Neuronal stem cell (in vitro differentiated cells): ENCODE measurements around the gene KIF16B.

ENCODE experiments used
- DNase-seq: peaks from one replicate; pipeline ENCODE4 v3.0.0-alpha.2; 2013; ENCODE audit warnings: low spot score
- H2AFZ ChIP-seq: one replicate; pipeline ENCODE4 v1.6.1; 2013; ENCODE audit warnings: mild to moderate bottlenecking, low read length, inconsistent platforms
- H2AK5ac ChIP-seq: 2 replicates; pipeline ENCODE4 v1.6.1; 2013; ENCODE audit warnings: low read depth, mild to moderate bottlenecking, inconsistent platforms, low read length, moderate library complexity, mixed read lengths
- H2BK120ac ChIP-seq: 2 replicates; pipeline ENCODE4 v1.6.1; 2013; ENCODE audit warnings: low read depth, mild to moderate bottlenecking, inconsistent platforms, low read length, moderate library complexity, mixed read lengths
- H2BK12ac ChIP-seq: one replicate; pipeline ENCODE4 v1.6.1; 2013; ENCODE audit warnings: low read length, inconsistent platforms
- H2BK15ac ChIP-seq: 2 replicates; pipeline ENCODE4 v1.6.1; 2013; ENCODE audit warnings: mild to moderate bottlenecking, low read length, inconsistent platforms, mixed read lengths
- H2BK5ac ChIP-seq: one replicate; pipeline ENCODE4 v1.6.1; 2013; ENCODE audit warnings: inconsistent platforms, mild to moderate bottlenecking, low read length, moderate library complexity
- H3K14ac ChIP-seq: one replicate; pipeline ENCODE4 v1.6.1; 2013; ENCODE audit warnings: low read length, inconsistent platforms
- H3K18ac ChIP-seq: 2 replicates; pipeline ENCODE4 v1.6.1; 2013; ENCODE audit warnings: low read length, inconsistent platforms
- H3K23ac ChIP-seq: 2 replicates; pipeline ENCODE4 v1.6.1; 2013; ENCODE audit warnings: low read depth, mild to moderate bottlenecking, mixed read lengths, low read length, inconsistent platforms; ENCODE audit not compliant: poor library complexity
- H3K27ac ChIP-seq: replicated peaks from 3 replicates; pipeline ENCODE4 v1.5.1; 2013; ENCODE audit warnings: low read length, inconsistent platforms
- H3K27me3 ChIP-seq, 3 experiments: 2 replicates each; pipeline ENCODE4 v1.6.1; 2013; ENCODE audit warnings: low read length in 3 of 3, mild to moderate bottlenecking in 2 of 3, inconsistent platforms in 1 of 3, low read depth in 1 of 3, mixed read lengths in 1 of 3, moderate library complexity in 1 of 3; ENCODE audit not compliant: control insufficient read depth in 3 of 3, insufficient read depth in 3 of 3
- H3K36me3 ChIP-seq, 2 donors: replicated peaks in 1 of 2; 2 replicates each; pipeline ENCODE4 v1.6.1; 2013; ENCODE audit warnings: low read length in 2 of 2; ENCODE audit not compliant: control insufficient read depth in 2 of 2, insufficient read depth in 2 of 2
- H3K4ac ChIP-seq: 2 replicates; pipeline ENCODE4 v1.6.1; 2013; ENCODE audit warnings: inconsistent platforms, mild to moderate bottlenecking, low read length, moderate library complexity
- H3K4me1 ChIP-seq, 2 donors: 1 replicate in 1 of 2; 2 replicates in 1 of 2; pipeline ENCODE4 v1.6.1; 2013; ENCODE audit warnings: low read length in 2 of 2, low read depth in 1 of 2; ENCODE audit not compliant: control insufficient read depth in 2 of 2, insufficient read depth in 1 of 2
- H3K4me2 ChIP-seq: one replicate; pipeline ENCODE4 v1.6.1; 2013; ENCODE audit warnings: mild to moderate bottlenecking, low read length, inconsistent platforms; ENCODE audit not compliant: insufficient read depth, poor library complexity, severe bottlenecking
- H3K4me3 ChIP-seq, 2 donors: 2 replicates each; pipeline ENCODE4 v1.5.1; 2013; ENCODE audit warnings: low read length in 2 of 2, mild to moderate bottlenecking in 2 of 2, inconsistent platforms in 1 of 2, moderate library complexity in 1 of 2
- H3K79me1 ChIP-seq: one replicate; pipeline ENCODE4 v1.6.1; 2013; ENCODE audit warnings: low read depth, mild to moderate bottlenecking, inconsistent platforms, low read length, moderate library complexity
- H3K9ac ChIP-seq: one replicate; pipeline ENCODE4 v1.6.1; 2013; ENCODE audit warnings: mild to moderate bottlenecking, low read depth, low read length, inconsistent platforms; ENCODE audit not compliant: poor library complexity
- H3K9me3 ChIP-seq, 2 donors: replicated peaks in 1 of 2; 2 replicates each; pipeline versions ENCODE3 to v1.6.1; 2013; ENCODE audit warnings: low read length in 2 of 2, mild to moderate bottlenecking in 2 of 2, inconsistent platforms in 1 of 2, low read depth in 1 of 2, mixed read lengths in 1 of 2, moderate library complexity in 1 of 2; ENCODE audit not compliant: control insufficient read depth in 2 of 2, insufficient read depth in 1 of 2
- H4K8ac ChIP-seq: one replicate; pipeline ENCODE4 v1.6.1; 2013; ENCODE audit warnings: low read depth, mild to moderate bottlenecking, inconsistent platforms, low read length, moderate library complexity
- H4K91ac ChIP-seq: one replicate; pipeline ENCODE4 v1.6.1; 2013; ENCODE audit warnings: low read length, low read depth, mild to moderate bottlenecking, inconsistent platforms; ENCODE audit not compliant: poor library complexity
- WGBS, 2 donors: extraction: QIAGEN DNeasy Blood & Tissue Kit; methylation state at CpG; one replicate each; pipeline ENCODE4 v1.1.7; 2013; ENCODE audit warnings: missing lambda C conversion rate in 2 of 2, mixed read lengths in 1 of 2; ENCODE audit not compliant: insufficient read length in 2 of 2, insufficient replicate concordance in 1 of 2; ENCODE audit errors: extremely low coverage in 2 of 2; 5-methylcytosine and 5-hydroxymethylcytosine counted together

Gene KIF16B

DNA sequence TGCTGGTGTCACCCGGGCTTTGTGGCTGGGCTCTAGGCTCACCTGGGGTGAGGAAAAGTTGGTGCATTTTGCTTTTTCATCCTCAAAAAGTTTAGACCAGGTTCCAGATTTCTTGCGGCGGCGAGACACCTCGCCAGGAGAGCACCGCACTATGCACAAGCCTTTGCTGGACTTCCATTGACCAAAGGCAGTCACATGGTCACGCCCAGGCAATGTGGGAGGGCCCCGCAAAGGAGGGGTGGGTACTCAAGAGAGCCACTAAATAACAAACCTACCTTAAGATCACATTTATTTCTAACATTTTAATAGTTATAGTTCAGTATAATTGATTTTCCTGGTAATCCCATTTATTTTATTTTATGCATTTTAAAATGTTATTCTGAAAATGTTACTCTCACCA, 3.0 kb upstream of the KIF16B start:
- H3K4me3 ChIP-seq: no peak overlapping the region
- H3K18ac ChIP-seq: no peak overlapping the region

GRCh38 chr20:16575390-16576140, 2.3 kb upstream of the KIF16B start:
- H4K8ac ChIP-seq: no peak overlapping the region
- no peak overlapping the region for H3K23ac ChIP-seq
- no peak for DNase-seq
- no peak overlapping the region for H2AK5ac ChIP-seq
- H2AFZ ChIP-seq: peak overlapping the region; percentile 95
- H3K36me3 ChIP-seq: no peaks in the 10 kb centered on the region
- no peak overlapping the region for H2BK5ac ChIP-seq
- no CpG with 5 or more reads among the region's 18 CpGs for WGBS, 2 donors
- H2BK12ac ChIP-seq: no peak overlapping the region
- no peak overlapping the region for H3K14ac ChIP-seq
- H3K18ac ChIP-seq: no peak overlapping the region
- H3K4me2 ChIP-seq: peak overlapping the region; percentile 85
- no peaks in the 10 kb centered on the region for H3K79me1 ChIP-seq
- H3K9me3 ChIP-seq: no peaks in the 10 kb centered on the region
- no peak overlapping the region for H2BK120ac ChIP-seq
- H4K91ac ChIP-seq: no peak overlapping the region
- no peak overlapping the region for H3K27ac ChIP-seq
- H3K27me3 ChIP-seq: no peaks in the 10 kb centered on the region
- peaks cover 3 to 9% of the 10 kb centered on the region in 2 donors for H3K4me1 ChIP-seq
- H2BK15ac ChIP-seq: no peak overlapping the region
- H3K4ac ChIP-seq: no peak overlapping the region
- H3K4me3 ChIP-seq: peak overlapping the region; percentile 49 to 67
- no peak overlapping the region for H3K9ac ChIP-seq

More for the DNA sequence above, 3.0 kb upstream of the KIF16B start:
- no peak overlapping the region for H3K4me2 ChIP-seq
- H2BK5ac ChIP-seq: no peak overlapping the region
- peaks cover 0 to under 1% of the 10 kb centered on the region in 2 donors for H3K9me3 ChIP-seq
- DNase-seq: no peak
- H3K14ac ChIP-seq: no peak overlapping the region
- H4K8ac ChIP-seq: no peak overlapping the region
- no peak overlapping the region for H3K27ac ChIP-seq
- H2BK12ac ChIP-seq: no peak overlapping the region
- no peak overlapping the region for H2BK120ac ChIP-seq
- no peak overlapping the region for H4K91ac ChIP-seq
- no peak overlapping the region for H2AFZ ChIP-seq
- no peak overlapping the region for H3K4ac ChIP-seq
- no peaks in the 10 kb centered on the region for H3K27me3 ChIP-seq
- no peaks in the 10 kb centered on the region for H3K79me1 ChIP-seq
- no peak overlapping the region for H3K23ac ChIP-seq
- no peak overlapping the region for H3K9ac ChIP-seq
- no peak overlapping the region for H2BK15ac ChIP-seq
- no CpG with 5 or more reads among the region's 8 CpGs for WGBS, 2 donors
- H3K4me1 ChIP-seq: peaks cover 3 to 10% of the 10 kb centered on the region in 2 donors
- H3K36me3 ChIP-seq: no peaks in the 10 kb centered on the region
- no peak overlapping the region for H2AK5ac ChIP-seq

GRCh38 chr20:16574656-16575355, 1.6 kb upstream of the KIF16B start:
- no peak overlapping the region for H3K18ac ChIP-seq
- H2BK15ac ChIP-seq: no peak overlapping the region
- no CpG with 5 or more reads among the region's 39 CpGs for WGBS, 2 donors
- no peaks in the 10 kb centered on the region for H3K9me3 ChIP-seq
- peak; percentile 56 for DNase-seq
- H3K4me2 ChIP-seq: peak overlapping the region; percentile 85
- H3K36me3 ChIP-seq: no peaks in the 10 kb centered on the region
- no peak overlapping the region for H4K91ac ChIP-seq
- H2AK5ac ChIP-seq: peak overlapping the region; percentile 65
- H2BK12ac ChIP-seq: no peak overlapping the region
- H3K9ac ChIP-seq: peak overlapping the region; percentile 30
- peaks cover 3 to 9% of the 10 kb centered on the region in 2 donors for H3K4me1 ChIP-seq
- H3K79me1 ChIP-seq: no peaks in the 10 kb centered on the region
- H3K4me3 ChIP-seq: peak overlapping the region; percentile 49 to 67
- no peaks in the 10 kb centered on the region for H3K27me3 ChIP-seq
- H3K27ac ChIP-seq: no peak overlapping the region
- H3K4ac ChIP-seq: no peak overlapping the region
- no peak overlapping the region for H3K23ac ChIP-seq
- H3K14ac ChIP-seq: no peak overlapping the region
- no peak overlapping the region for H2BK120ac ChIP-seq
- H2BK5ac ChIP-seq: no peak overlapping the region
- peak overlapping the region; percentile 95 for H2AFZ ChIP-seq
- no peak overlapping the region for H4K8ac ChIP-seq

DNA sequence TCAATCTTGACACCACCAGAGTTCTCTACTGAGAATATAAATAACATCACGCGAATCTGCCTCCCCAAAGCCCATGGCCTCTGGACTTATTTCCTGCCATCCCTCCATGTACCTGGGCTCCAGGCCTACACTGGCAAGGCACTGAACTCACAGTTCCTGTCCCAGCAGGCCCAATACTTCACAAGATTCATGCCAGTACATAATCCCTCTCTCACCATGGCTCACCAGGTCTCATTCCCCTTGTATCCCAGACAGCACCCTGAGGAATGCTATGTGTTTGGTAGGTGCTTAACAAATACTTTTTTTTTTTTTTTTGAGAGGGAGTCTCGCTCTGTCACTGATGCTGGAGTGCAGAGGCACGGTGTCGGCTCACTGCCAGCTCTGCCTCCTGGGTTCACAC, 1.9 kb downstream of the KIF16B start:
- WGBS, 2 donors: no CpG with 5 or more reads among the region's 5 CpGs
- Histone ChIP-seq H3K79me1 (no peaks in the 10 kb centered on the region), H3K4me1 (peaks cover 3 to 9% of the 10 kb centered on the region in 2 donors), H3K36me3 (no peaks in the 10 kb centered on the region), H3K18ac (no peak overlapping the region), H3K4me3 (no peak overlapping the region), H2AK5ac (no peak overlapping the region), H4K91ac (no peak overlapping the region), H2BK15ac (no peak overlapping the region), H3K9ac (no peak overlapping the region), H3K23ac (no peak overlapping the region), H2BK12ac (no peak overlapping the region), H2BK120ac (no peak overlapping the region), H4K8ac (no peak overlapping the region), H3K27me3 (no peaks in the 10 kb centered on the region), H3K14ac (no peak overlapping the region), H3K4me2 (no peak overlapping the region), H3K4ac (no peak overlapping the region), H2AFZ (no peak overlapping the region), H3K9me3 (no peaks in the 10 kb centered on the region), H3K27ac (no peak overlapping the region), H2BK5ac (no peak overlapping the region)
- no peak for DNase-seq
